SHP77 treated with DMSO at 0.1 percent for 48 hours (cell line): Measurements from ENCODE around the gene MAGI2.
"Not testable (repeated sequence)": the region's sequence is repeated elsewhere in the genome, so short reads cannot be mapped to it uniquely, and the experiment has no call there.

Experiments
- DNase-seq: peaks from one replicate; lab custom pipeline; 2025; lab: John Stamatoyannopoulos, UW

The MAGI2 gene

DNA sequence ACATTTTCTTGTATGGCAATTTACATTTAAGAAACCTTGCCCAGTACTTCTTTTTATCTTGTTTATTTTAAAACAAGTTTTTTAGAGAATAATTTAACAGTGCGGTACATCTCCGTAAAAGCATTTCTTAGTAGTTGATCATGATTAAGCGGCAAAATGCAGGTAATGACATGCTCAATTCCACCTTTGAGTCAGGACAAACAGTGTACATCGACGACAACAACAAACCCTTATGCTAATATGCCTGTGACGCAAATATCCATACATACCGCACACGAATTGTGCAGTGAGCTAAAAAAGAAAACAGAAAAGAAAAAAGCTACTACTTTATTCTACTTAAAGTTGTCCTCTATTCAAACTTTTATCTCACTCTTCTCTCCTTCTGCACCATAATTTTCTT lies 1.9 kb downstream of the MAGI2 start:
- no peak for DNase-seq

- DNase-seq = not testable (repeated sequence)
These were observed 10.7 kb downstream of the MAGI2 start for GRCh38 chr7:79442766-79443165.

DNA sequence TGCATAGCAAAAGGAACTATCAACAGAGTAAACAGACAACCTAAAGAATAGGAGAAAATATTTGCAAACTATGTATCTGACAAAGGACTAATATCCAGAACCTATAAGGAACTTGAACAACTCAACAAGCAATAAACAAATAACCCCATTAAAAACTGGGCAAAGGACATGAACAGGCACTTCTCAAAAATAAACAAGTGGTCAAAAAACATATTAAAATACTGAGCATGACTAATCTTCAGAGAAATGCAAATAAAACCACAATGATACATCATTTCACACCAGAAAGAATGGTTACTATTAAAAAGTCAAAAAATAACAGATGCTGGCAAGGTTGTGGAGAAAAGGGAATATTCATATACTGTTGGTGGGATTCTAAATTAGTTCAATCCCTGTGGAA lies 17.1 kb downstream of the MAGI2 start:
- no peak for DNase-seq

DNA sequence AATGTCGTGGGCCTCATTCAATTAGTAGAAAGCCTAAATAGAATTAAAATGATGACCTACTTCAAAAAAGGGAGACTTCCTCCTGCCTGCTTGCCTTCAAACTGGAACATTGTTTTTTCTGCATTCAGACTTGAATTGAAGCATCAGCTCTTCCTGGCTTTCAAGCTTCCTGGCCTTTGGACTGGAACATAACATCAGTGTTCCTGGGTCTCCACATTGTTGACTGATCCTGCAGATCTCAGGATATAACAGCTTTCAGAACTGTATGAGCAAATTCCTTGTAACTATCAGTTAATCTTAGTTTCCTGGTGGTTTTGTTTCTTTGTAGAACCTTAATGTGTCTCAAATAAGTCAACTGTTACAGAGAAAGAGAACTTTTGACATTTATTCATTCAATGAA lies 18.6 kb downstream of the MAGI2 start:
- DNase-seq = no peak

DNA sequence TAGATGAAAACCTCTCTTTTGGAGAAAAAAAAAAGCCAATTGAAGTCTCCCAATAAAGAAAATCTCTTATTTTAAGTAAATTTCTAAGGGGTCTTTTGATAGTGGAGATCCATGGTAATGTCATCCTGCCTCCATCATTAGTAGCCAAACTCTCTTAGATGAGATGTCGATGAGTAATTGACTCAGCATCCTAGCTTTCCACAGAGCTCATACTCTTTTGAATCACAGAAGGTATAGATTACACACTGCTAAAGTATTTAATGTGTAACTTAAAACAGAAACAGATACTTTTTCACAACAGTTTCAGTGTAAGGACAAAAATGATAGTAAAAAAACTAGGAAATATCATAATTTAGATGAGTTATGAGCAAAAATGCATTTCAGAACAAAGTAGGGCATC lies 19.4 kb downstream of the MAGI2 start:
- no peak for DNase-seq

- no peak for DNase-seq
These were observed 23.1 kb downstream of the MAGI2 start for GRCh38 chr7:79430391-79430790.

GRCh38 chr7:79425665-79426064 lies 27.8 kb downstream of the MAGI2 start:
- no peak for DNase-seq

- DNase-seq = no peak
These were observed 31.7 kb downstream of the MAGI2 start for GRCh38 chr7:79421751-79422150.

- DNase-seq = no peak
These were observed 33.0 kb downstream of the MAGI2 start for GRCh38 chr7:79420464-79420863.

GRCh38 chr7:79414910-79415309 lies 38.6 kb downstream of the MAGI2 start:
- no peak for DNase-seq

GRCh38 chr7:79412915-79413314 lies 40.6 kb downstream of the MAGI2 start:
- no peak for DNase-seq

DNA sequence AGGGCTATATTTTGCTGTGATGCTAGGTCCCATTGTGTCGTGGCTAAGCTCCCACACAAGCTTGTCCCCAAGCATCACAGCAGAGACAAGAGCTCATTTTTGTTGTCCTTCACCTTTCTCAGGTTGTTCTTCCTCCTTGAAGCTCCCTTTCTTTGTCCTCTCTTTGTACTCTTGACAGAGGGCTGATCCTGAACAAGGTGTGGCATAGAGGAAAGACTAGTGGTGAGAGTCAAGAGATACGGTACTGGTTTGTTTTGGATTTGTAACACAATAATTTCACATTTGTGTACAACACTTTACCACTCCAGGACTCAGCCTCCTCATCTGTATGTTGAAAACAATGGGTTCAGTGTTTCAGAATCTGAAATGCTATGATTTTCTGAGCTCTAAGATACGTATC lies 41.0 kb downstream of the MAGI2 start:
- no peak for DNase-seq

DNA sequence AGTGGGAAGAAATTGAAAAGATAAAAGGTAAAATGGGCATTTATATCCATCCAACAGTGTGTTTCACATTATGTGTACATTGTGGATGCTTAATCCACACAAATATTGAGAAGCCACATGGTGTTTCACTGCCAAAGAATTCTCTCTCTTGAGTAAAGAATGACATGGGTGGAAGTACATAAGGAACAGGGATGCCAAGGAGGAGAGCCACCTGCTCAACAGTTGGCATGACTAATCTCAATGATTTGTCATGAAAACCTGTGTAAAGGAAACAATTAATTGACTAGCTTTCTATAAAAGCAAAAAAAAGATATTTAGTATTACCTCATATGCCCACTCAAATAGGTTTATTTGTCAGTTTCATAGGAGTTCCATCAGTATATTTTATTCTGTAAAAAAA lies 43.1 kb downstream of the MAGI2 start:
- no peak for DNase-seq

DNA sequence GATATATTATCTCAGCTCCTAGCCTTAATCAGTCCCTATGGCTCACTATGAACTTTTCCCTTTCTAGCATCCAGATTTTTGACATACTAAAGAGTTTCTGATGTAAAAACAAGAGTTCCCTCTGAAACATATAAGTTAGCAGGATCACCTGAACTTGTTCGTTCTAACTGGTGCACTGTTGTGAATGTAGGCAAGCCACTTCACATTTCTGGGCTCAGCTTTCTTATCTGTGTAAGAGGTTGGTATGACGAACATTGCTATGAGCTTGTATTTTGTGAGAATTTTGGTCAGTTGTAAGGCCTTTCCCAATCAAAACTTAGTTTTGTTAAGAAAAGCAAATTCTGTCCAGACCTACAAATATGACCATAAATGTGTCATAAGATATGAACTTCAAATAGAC lies 46.1 kb downstream of the MAGI2 start:
- DNase-seq = no peak

DNA sequence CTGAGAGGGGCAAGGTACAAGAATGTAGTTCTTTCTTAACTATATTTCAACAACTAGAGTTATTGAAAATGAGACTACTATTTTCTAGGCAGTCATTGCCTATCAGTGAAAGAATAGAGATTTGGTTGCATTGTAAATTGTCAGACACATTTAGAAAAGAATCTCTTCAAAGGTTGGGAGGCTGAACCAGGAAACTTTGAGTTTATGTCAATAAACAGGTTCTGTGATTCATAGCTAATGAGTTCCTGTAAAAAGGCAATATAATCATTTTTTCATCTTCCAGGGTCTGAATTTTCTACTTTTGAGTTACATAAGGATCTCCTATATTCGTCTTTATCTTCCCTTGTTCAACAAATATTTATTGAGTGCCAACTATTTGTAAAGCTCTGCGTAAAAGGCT lies 47.1 kb downstream of the MAGI2 start:
- DNase-seq = no peak

- DNase-seq = no peak
These were observed 48.1 kb downstream of the MAGI2 start for GRCh38 chr7:79405368-79405767.

DNA sequence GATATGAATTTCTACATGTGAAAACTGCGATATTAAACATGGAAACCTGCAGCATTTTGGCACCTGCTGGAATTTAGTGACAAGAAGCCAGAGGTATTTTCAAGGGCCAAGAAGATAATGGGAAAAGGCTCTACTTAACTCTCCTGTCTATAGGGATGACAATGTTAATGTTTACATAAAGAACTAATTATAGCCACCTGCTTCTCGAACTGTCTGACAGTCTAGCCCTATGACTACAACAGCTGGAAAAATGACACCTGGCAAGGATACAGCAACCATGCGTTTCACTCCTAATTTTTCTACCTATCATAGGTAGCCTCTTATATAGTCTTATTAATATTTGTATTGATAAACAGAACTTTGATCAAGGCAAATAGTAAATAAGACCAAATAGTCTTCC lies 49.6 kb downstream of the MAGI2 start:
- DNase-seq = peak; percentile 74

- no peak for DNase-seq
These were observed 50.0 kb downstream of the MAGI2 start for GRCh38 chr7:79403451-79403850.

DNA sequence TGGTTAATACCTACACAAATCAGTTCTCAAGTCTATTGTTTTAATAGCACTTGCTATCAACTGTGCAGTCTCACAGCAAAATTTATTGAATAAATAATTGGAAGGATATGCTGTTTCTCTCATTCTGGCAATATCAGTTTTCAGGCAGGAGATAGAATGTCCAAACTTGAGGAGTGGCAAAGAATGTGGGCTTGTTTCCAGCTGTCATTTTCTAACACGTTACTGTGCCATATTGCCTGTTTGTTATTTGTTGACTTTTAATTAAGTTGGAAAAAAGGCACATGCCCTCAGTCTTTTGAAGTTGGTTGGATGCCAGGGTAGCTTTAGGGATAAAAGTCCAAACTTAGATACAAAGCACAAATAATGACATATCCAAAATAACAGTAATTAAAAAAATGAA lies 52.2 kb downstream of the MAGI2 start:
- DNase-seq = no peak

DNA sequence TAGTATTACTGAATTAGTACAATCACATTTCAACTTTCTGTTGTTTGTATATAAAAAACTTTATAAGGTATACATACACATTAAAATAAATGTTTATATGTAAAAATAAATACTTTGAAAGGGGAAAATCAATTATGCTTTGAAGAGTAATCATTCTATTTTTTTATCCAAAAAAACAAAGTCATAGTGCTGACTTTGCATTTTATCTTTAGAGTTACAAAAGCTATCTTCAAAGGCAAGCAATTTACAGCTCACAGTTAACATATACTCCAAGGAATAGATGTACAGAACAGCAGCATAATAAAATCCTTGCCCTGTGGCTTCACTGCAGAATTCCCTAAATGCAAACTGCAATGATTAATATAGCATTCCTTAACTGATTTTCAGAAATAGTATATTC lies 53.2 kb downstream of the MAGI2 start:
- no peak for DNase-seq

GRCh38 chr7:79398138-79398749 lies 55.2 kb downstream of the MAGI2 start:
- no peak for DNase-seq

GRCh38 chr7:79386688-79387422 lies 66.6 kb downstream of the MAGI2 start:
- DNase-seq = no peak

GRCh38 chr7:79381921-79382320 lies 71.5 kb downstream of the MAGI2 start:
- no peak for DNase-seq

DNA sequence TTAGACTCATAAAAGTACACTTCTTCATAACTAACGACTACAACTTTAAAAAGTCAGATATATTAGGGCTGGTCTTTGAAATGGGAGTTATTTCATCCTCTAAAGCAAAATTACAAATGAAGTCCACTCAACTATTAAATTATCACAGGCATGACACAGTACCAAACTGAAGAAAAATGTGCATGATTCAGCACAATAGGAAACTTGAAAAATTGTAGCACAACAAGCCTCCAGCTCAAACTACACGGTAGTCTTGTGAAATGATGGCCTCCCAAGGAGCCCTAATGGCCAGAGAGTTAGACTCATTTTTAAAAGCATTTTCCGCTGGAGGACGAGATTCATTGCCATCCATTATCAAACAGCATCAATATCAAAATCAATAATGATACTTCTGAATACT lies 76.4 kb downstream of the MAGI2 start:
- no peak for DNase-seq
